KG1 (cell line): ENCODE results near the gene IRX5.

Experiments
- DNase-seq: peaks from one replicate; lab custom pipeline; 2025; lab: John Stamatoyannopoulos, UW

IRX5 gene

DNA sequence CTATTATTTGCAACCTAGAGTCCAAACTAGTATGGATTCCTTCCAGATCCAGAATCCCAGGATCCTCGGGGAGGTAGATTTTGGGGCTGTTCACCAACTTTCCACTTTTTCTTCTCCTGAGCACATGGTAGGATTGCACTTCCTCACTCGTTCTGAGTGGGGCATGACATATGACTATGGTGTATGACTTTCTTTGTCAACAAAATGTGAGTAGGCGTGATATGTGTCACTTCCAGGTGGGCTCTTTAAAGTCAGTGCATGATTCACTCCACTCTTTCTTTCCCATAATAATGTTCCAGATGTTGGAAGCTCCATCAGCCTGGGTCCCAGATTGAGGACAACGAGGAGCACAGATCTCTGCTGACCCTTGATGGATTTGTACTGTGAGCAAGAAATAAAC lies 21.5 kb downstream of the IRX5 start:
- no peak for DNase-seq

DNA sequence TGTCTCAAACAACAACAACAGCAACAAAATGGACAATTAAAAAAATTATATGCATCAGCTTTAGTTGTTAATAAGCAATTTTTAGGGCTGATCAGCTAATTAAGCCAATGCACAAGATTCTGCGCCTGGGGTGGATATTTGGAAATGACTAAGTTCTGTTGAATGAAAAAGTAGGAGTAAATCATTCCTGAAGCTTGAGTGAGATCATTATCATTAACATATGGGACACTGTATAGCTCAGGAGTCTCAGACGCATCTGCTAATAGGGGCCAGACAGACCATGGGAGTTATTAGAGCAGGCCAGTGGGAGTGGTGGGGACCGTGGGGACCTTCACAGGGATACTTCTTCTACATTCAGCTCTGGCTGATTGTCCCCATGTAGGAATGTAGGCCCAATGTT lies 22.8 kb downstream of the IRX5 start:
- DNase-seq: no peak

DNA sequence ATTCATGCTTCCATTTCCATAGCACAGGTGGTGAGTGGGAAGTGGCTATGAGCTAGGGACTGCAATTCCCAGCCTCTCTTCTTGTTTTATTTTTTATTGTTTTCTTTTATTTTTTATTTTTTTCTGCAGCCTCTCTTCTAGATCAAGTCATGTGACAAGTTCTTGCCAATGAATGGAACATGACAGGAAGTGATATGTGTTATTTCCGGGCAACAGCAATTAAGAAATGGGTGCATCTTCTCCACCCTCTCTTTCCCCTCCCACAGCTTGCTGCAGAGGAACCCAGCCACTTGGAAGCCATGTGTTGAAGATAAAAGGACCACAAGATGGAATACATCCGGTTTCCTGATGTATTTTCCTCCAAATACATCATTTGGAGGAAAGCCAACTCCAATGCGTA lies 23.6 kb downstream of the IRX5 start:
- DNase-seq: no peak

DNA sequence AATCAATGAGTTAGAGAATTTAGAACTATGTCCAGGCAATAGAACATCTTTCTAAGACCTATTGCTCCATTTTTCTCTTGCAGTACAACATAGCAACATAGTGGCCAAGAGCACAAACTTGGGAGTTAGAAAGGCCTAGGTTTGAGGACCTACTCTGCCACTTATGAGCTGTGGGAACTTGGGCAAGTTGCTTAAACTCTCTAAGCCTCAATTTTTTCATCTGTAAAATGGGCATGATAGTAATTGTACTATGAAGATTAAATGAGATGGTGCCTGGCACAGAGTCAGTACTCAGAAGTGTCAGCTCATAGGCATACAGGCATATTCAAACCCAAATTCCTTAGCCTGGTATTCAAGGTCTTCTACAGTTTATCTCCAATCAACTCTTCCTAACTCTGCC lies 25.1 kb downstream of the IRX5 start:
- DNase-seq: no peak

DNA sequence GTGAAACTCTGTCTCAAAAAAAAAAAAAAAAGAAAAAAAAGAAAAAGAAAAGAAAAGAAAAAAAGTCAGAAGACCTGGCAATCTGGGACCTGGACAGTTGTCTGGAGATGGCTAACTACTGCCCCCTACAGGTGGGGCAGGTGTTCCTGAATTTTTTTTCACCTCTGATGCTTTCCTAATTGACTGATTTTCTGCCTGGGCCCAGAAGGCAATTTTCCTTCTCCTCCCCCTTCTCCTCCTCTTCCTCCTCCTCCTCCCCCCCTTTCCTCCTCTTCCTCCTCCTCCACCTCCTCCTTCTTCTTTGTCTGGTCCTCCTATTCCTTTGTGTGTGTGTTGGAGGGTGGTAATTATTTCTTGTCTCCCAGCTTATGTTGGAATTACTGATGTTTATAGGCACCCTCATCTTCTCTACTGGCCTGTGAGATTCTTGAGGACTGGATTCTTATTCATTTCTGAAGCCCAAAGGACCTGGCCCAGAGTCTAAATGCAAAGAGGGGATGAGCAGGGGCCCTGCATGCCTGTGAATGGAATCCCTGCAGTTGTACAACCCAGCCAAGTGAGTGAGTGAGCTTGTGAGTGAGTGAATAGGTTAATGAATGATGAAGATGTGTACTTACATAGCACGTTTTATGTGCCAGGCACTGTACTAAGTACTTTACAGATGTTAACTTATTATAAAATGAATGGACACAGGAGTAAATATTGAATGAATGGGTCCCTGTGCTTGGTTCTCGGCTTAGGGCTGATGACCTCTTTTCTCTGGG lies 26.9 kb downstream of the IRX5 start:
- DNase-seq: peak; percentile 14

DNA sequence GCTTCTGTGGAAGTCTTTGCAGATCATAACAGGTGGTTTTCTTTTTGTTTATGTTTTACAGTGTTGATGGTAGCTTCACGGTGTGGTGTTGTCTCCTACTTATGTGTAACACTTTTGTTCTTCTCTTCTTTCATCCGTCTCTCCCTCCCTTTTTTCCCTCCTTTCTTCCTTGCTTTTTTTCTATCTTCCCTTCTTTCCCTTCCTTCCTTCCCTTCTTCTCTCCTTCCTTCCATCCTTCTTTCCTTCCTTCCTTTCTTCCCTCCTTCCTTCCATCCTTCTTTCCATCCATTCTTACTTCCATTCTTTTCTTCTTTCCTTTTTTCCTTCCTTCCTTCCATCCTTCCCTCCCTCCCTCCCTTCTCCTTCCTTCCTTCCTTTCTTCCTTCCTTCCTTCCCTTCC lies 31.4 kb downstream of the IRX5 start:
- DNase-seq: no peak

DNA sequence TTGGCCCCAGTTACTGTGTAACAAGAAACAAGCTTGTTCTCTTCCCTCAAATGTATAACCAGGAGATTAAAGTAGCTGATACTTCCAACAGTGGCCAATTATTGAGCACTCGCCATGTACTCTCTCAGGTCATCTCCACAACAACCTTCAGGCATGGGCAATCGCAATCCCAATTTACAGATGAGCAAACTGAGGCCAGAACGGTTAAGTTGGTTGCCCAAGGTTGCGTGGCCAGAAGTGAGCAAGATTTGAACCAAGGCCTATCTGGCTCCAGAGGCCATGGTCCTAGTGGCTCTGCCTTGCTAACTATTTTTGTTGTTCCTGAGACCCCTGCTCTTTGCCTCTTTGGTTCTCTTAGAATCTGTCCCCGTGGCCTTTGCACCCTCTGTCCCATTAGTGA lies 33.6 kb downstream of the IRX5 start:
- DNase-seq: no peak

DNA sequence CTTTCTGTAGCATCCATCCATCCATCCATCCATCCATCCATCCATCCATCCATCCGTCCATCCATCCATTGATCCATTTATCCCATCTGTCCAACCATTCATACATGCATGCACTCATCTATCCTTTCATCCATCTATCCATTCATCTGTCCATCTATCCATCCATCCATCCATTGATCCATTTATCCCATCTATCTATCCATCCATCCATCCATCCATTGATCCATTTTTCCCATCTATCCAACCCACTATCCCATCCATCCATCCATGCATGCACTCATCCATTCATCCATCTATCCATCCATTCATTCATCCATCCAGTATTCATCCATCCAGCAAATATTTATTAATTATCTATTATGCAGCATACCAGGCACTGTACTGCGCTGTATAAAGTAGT lies 34.8 kb downstream of the IRX5 start:
- DNase-seq: no peak

DNA sequence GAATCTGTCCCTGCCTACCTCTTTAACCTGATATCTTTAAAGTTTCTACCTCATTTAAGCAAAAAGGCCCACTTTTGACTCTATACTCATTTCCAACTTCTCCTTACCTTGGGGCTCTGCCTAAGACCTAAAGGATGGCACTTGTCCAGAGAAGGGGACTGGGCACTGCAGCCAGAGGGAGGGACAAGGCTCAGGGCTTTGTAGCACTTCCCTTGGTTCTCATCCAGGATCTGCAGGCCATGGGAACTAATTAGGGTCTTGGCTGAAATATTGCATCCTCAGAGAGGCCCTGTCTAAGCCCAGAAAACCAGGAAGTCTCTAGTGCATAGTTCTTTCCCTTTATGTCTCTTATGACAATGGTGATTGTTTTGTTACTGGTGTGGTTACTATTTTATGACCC lies 37.3 kb downstream of the IRX5 start:
- DNase-seq: no peak

DNA sequence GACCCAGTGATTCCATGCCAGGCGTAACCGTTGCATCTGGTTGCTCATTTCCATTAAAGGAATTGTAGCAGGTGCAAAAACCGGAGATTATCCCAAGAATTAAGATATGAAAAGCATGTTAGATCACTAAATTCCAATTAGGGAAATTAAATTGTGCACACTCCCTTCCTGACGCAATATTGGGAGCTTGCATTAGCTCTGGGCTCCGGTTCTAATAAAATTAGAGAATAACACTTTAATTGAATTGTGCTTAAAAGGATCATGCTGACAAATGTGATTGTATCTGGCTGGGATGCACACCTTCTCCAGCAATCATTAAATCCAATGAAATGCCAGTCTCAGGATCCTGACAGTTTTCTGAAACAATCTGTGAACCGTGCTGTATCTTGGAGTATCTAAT lies 38.1 kb downstream of the IRX5 start:
- no peak for DNase-seq

DNA sequence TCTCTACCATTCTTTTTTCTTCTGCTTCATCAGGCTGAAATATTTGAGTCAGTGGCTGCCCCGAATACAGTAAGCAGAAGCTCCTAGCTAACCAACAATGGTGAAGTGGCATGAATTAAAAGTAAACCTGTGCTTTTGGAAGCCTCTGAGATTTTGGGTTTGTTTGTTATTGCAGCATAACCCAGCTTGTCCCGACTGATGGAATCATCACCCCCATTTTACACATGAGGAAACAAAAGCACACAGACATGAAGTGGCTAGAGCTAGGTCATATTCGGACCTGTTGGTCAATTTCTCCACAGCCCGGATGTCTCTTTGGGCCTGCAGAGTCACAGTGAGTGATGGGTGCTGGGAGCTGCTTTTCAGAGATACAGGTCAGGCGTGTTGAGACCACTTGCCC lies 39.4 kb downstream of the IRX5 start:
- DNase-seq: no peak

DNA sequence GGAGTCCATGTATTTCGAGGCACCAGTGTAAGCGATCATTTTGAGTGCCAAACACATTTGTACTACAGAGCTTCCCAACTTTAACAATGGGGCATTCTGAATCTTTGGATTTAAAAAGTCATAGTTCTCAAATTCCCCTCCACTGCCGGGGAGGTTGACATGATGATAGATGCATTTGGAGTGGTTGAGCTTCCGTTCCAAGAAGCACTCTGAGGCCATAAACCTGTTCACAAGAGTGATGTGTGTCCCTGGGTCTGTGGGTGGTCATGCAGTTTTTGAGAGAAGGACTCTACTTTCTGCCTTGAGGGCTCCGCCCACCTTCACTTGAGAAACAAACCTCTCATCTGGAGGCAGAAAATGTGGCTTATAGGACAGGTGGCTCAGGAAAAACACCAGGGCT lies 43.7 kb downstream of the IRX5 start:
- DNase-seq: no peak

DNA sequence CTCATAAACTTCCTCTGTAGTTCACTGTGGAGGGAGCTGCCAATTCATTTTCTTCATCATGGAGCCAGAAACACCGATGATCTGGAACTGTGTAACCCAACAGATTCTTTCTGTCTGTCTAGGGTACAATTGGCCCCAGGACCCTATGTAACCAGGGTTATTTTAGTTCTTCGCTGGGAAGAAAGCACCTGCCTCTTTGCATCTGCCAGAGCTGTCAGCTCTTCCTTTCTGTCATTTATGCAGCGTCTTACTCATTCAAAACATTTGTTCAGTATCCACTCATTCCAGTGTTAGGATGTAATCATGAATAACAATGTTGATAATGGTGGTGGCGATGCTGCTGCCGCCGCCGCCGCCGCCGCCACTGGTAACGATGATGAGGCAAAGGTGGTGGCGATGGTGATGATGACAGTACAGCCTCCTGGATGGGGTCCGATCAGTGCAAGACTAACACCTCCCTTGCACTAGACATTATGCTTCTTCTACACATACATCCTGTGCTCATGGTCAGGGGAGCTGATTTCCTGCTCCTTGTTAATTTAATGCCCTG lies 46.1 kb downstream of the IRX5 start:
- no peak for DNase-seq

DNA sequence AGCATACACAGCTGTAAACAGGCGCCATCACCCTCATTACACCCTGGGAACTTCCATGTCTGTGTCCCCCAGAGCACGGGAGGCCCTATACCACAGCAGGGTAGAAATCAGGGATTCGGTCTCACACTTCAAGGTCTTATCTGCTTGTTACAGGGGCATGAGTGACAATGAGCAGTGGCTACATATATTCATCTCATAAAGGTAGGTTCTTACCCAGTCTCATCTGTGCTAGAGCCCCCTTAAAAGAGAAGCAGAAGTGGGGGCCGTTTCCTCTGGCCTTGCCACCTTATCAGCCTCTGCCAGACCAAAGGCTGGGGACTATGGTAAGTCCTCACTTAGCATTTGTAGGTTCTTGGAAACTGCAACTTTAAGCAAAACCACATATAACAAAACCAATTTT lies 46.5 kb downstream of the IRX5 start:
- no peak for DNase-seq

DNA sequence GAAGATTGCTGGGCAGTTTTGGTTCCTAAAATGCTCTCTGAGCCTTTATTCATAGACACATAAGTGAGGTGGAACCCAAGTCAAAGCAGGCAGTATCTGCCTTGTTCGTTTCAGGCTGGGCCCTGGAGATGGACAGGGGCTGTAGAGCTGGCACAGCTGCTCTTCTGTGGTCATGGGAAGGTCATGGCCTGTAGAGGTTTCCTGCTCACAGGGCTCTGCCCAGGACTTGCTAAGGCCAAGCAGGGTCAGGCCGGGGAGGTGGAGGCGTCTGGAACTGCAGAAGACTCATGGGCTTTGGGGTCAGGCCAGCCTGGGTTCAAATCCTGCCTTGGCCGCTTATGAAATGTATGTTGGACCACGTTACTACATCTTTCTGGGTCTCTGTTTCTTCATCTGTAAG lies 50.2 kb downstream of the IRX5 start:
- no peak for DNase-seq
